Stomach (tissue), 4 donors: Measurements from ENCODE around the gene NAV3.

Experiments
- CTCF ChIP-seq, 7 experiments: fragments of 450-650 bp in 4 of 7; fragments of 200-600 bp in 3 of 7; sonication (generic) in 3 of 7; IDR thresholded peaks; one replicate each; pipeline ENCODE4 v1.5.1; 2016 to 2019; ENCODE audit warnings: antibody characterized with exemption in 7 of 7, control low read depth in 2 of 7, mild to moderate bottlenecking in 1 of 7
- EP300 ChIP-seq: sonication (generic); formaldehyde crosslinking; IDR thresholded peaks from one replicate; pipeline ENCODE4 v1.6.1; 2017; ENCODE audit warnings: antibody characterized with exemption
- POLR2A ChIP-seq, 4 donors: fragments of 450-650 bp; IDR thresholded peaks; one replicate each; pipeline ENCODE4 v1.6.1; 2016; ENCODE audit warnings: antibody characterized with exemption in 4 of 4, control low read depth in 2 of 4, mild to moderate bottlenecking in 1 of 4, moderate library complexity in 1 of 4
- POLR2AphosphoS5 ChIP-seq, 3 donors: sonication (generic); formaldehyde crosslinking; IDR thresholded peaks; one replicate each; pipeline ENCODE4 v1.6.1; 2016; ENCODE audit warnings: antibody characterized with exemption in 3 of 3

DNA sequence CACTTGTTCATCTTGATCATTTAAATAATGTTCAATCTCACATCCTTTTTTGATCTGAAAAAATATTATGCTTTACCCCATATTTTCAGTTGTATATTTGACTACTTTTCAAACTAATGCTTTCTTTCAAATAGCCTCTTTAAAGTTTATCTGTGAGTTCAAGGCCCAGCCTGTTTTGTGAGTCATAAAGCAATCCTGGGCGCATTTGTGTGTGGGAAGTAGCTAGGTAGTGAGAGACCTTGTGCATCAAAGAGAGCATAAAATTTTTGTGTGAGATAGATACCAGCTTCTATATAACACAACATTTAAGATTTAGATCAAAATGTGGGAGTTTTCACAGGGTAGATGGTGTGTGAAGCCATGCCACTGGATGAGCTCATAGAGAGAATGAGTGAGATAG, 405.6 kb downstream of the NAV3 start:
- TF ChIP-seq CTCF (IDR thresholded peaks at IDR 0.05) (no peak), POLR2AphosphoS5 (IDR thresholded peaks at IDR 0.05) (no peak), POLR2A (IDR thresholded peaks at IDR 0.05) (no peak), EP300 (no peak)
